HepG2 (cell line): ENCODE results near the gene LAMC1. TPM values are rescaled to one million over a fixed set of nuclear protein-coding genes. Genes with fewer than 3 reads are reported as not detected.

Experiments
- ATAC-seq: fragments of 200-7000 bp; cut with Tn5 transposase; 3 replicates; pipeline ENCODE4 v1.9.1; 2020; ENCODE audit warnings: mild to moderate bottlenecking, moderate library complexity
- BruUV-seq: library from RNA; stranded (reverse); fragments of 400-500 nt; replicated peaks from 2 replicates; lab custom pipeline; 2021; lab: Mats Ljungman, UMichigan
- CTCF ChIA-PET: fragments of 300-600 bp; formaldehyde crosslinking; extraction: SDS; loops from one replicate; lab custom pipeline; 2021; ENCODE audit warnings: low total read pairs, inconsistent platforms, low intra/inter-chr PET ratio; lab: Yijun Ruan, JAX
- POLR2A ChIA-PET: fragments of 350-600 bp; sonication (Branson Sonifier 250); formaldehyde crosslinking; loops from one replicate; lab custom pipeline; 2020; ENCODE audit warnings: antibody characterized with exemption, inconsistent platforms; lab: Yijun Ruan, JAX
- DNase-seq: peaks from one replicate; pipeline ENCODE4 v3.0.0-alpha.2; 2015; ENCODE audit warnings: low spot score
- FAIRE-seq: peaks from 3 replicates; lab custom pipeline; 2011; peaks lifted over from hg19 to GRCh38; lab: Jason Lieb, UNC
- H2AFZ ChIP-seq: one replicate; pipeline ENCODE4 v1.6.1; 2011; ENCODE audit warnings: low read length, inconsistent platforms
- H3K27ac ChIP-seq: fragments of 300-600 bp; 3 replicates; pipeline ENCODE4 v1.8.0; 2011; ENCODE audit warnings: mixed run types, mild to moderate bottlenecking, mixed read lengths, low read length, inconsistent platforms; ENCODE audit not compliant: insufficient read depth; ENCODE audit errors: extremely low read length
- H3K27me3 ChIP-seq, 2 experiments: fragments of 200-600 bp in 1 of 2; 2 replicates in 1 of 2; 3 replicates in 1 of 2; pipeline versions ENCODE4 v1.6.0 to v1.8.0; 2011; ENCODE audit warnings: low read length in 2 of 2, mild to moderate bottlenecking in 2 of 2, moderate library complexity in 2 of 2, inconsistent platforms in 1 of 2; ENCODE audit not compliant: insufficient read depth in 2 of 2, control insufficient read depth in 1 of 2
- H3K36me3 ChIP-seq, 2 experiments: fragments of 200-600 bp in 1 of 2; replicated peaks in 1 of 2; 2 replicates in 1 of 2; 3 replicates in 1 of 2; pipeline versions ENCODE4 v1.5.1 to v1.8.0; 2011; ENCODE audit warnings: low read length in 2 of 2, inconsistent platforms in 1 of 2; ENCODE audit not compliant: insufficient read depth in 2 of 2, control insufficient read depth in 1 of 2
- H3K4me1 ChIP-seq: 2 replicates; pipeline ENCODE4 v1.5.1; 2012; ENCODE audit warnings: low read length, inconsistent platforms; ENCODE audit not compliant: insufficient read depth
- H3K4me2 ChIP-seq: 2 replicates; pipeline ENCODE4 v1.6.0; 2011; ENCODE audit warnings: low read depth, low read length, inconsistent platforms
- H3K4me3 ChIP-seq, 3 experiments: fragments of 200-600 bp in 1 of 3; sonication (generic), shearing (Covaris generic) in 1 of 3; replicated peaks in 1 of 3; 2 replicates each; pipeline ENCODE4 v1.5.1; 2011 to 2016; ENCODE audit warnings: low read length in 3 of 3, inconsistent platforms in 2 of 3, low read depth in 2 of 3, mild to moderate bottlenecking in 2 of 3, control low read depth in 1 of 3, mixed read lengths in 1 of 3; ENCODE audit not compliant: insufficient read depth in 1 of 3
- H3K79me2 ChIP-seq: one replicate; pipeline ENCODE4 v1.6.1; 2011; ENCODE audit warnings: low read length, inconsistent platforms; ENCODE audit not compliant: insufficient read depth
- H3K9ac ChIP-seq: 2 replicates; pipeline ENCODE4 v1.6.0; 2011; ENCODE audit warnings: mild to moderate bottlenecking, low read depth, low read length, inconsistent platforms; ENCODE audit not compliant: insufficient read depth
- H3K9me3 ChIP-seq: 2 replicates; pipeline ENCODE4 v1.5.1; 2012; ENCODE audit warnings: mild to moderate bottlenecking, low read length
- H4K20me1 ChIP-seq: 2 replicates; pipeline ENCODE4 v1.6.0; 2011; ENCODE audit warnings: inconsistent platforms, mild to moderate bottlenecking, low read length, moderate library complexity; ENCODE audit not compliant: insufficient read depth
- MAF1 ChIP-seq: sonication (generic); formaldehyde crosslinking; IDR thresholded peaks from 2 replicates; pipeline ENCODE4 v1.5.0; 2020; ENCODE audit warnings: missing genetic modification reagents, borderline replicate concordance
- RFX3 ChIP-seq: IDR thresholded peaks from 2 replicates; pipeline ENCODE4 v1.6.1; 2016; ENCODE audit warnings: missing biosample characterization, missing genetic modification reagents
- SP2 ChIP-seq: sonication (generic); formaldehyde crosslinking; IDR thresholded peaks from 2 replicates; pipeline ENCODE4 v1.5.1; 2020; ENCODE audit warnings: mild to moderate bottlenecking, missing genetic modification reagents
- XRCC5 ChIP-seq: fragments of 200-400 bp; formaldehyde crosslinking; optimal IDR thresholded peaks from 2 replicates; pipeline ENCODE3; 2017; ENCODE audit warnings: mild to moderate bottlenecking, low read length
- ZFP36 ChIP-seq: fragments of 150-350 bp; IDR thresholded peaks from 2 replicates; pipeline ENCODE4 v1.6.1; 2018; ENCODE audit warnings: borderline replicate concordance, low read length, low read depth; ENCODE audit not compliant: partially characterized antibody
- WGBS: methylation state at CpG from one replicate; pipeline ENCODE4 v1.1.6; 2017; ENCODE audit warnings: low lambda C conversion rate; 5-methylcytosine and 5-hydroxymethylcytosine counted together
- in situ Hi-C: cut with HindIII; loops from 2 replicates; pipeline ENCODE4 v1.10.0; 2017; ENCODE audit warnings: low pct_unique_long_range_greater_than_20kb; ENCODE audit not compliant: extremely low pct_ligation_motif_present
- intact Hi-C: fragments of 100-400 bp; cut with micrococcal nuclease; formaldehyde crosslinking; loops from one replicate; pipeline ENCODE4 v1.10.0; 2022; ENCODE audit not compliant: unreplicated experiment
- polyA plus RNA-seq, 8 experiments: library from polyadenylated mRNA; depleted of rRNA in 3 of 8; stranded (reverse) in 7 of 8; unstranded in 1 of 8; fragments of >200 nt; fragmentation: Illumina TruSeq in 4 of 8; extraction: Trizol in 4 of 8; gene quantifications; 2 replicates each; pipeline versions ENCODE4 v1.2.1 to v1.2.3, GENCODE V29; 2011 to 2016; ENCODE audit warnings: low read depth in 4 of 8, missing spikeins in 1 of 8, mixed read lengths in 1 of 8; ENCODE audit not compliant: insufficient read depth in 1 of 8
- total RNA-seq, 5 experiments: library from RNA; depleted of rRNA; stranded (reverse); fragments of >200 nt; fragmentation: Illumina TruSeq; extraction: Trizol; gene quantifications; 2 replicates each; pipeline ENCODE4 v1.2.3, GENCODE V29; 2016; ENCODE audit warnings: low read depth in 1 of 5
- TF ChIP-seq, protein P1 (sequence below), 2 experiments: sonication (generic) in 1 of 2; formaldehyde crosslinking in 1 of 2; IDR thresholded peaks; 2 replicates each; pipeline versions ENCODE4 v1.4.0 to v1.6.1; 2016 to 2020; ENCODE audit warnings: borderline replicate concordance in 1 of 2, low read depth in 1 of 2, mild to moderate bottlenecking in 1 of 2, missing genetic modification reagents in 1 of 2
- TF ChIP-seq, protein P2 (sequence below): sonication (generic); formaldehyde crosslinking; IDR thresholded peaks from 2 replicates; pipeline ENCODE4; 2020; ENCODE audit warnings: missing genetic modification reagents, mild to moderate bottlenecking, borderline replicate concordance
- TF ChIP-seq, protein P3 (sequence below): sonication (generic); formaldehyde crosslinking; IDR thresholded peaks from 2 replicates; pipeline ENCODE4 v1.8.0; 2022; ENCODE audit warnings: mild to moderate bottlenecking, missing genetic modification reagents, moderate library complexity
- TF ChIP-seq, protein P4 (sequence below): IDR thresholded peaks from 2 replicates; pipeline ENCODE4 v1.6.1; 2016; ENCODE audit warnings: low read depth, missing genetic modification reagents, missing compliant biosample characterization

Gene LAMC1
- total and polyA plus RNA-seq, 2 of the 13 experiments (the other 11 are each of a cell fraction or from before 2014, with no cell fraction given), result 58.5 to 137 TPM

DNA sequence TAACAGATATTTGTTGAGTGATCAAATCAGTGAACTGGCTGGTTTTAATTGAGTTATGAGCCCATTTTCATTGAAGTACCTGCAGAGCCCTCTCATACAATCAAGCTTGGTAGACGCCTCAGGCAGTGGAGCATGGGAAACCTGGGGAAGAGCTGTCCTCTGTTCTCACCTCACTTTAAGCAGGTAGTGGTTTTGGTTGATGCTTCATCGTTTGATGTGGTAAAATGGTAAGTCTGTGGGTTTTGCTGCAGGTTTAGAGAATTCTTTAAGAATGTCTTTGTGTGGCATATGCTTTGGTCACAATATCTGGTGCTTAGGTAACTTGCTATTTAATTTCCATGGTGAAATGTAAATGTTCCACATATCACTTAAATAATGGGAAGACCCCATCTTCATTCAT, 10.0 kb downstream of the LAMC1 start (continued):
- TF ChIP-seq, protein P1, sequence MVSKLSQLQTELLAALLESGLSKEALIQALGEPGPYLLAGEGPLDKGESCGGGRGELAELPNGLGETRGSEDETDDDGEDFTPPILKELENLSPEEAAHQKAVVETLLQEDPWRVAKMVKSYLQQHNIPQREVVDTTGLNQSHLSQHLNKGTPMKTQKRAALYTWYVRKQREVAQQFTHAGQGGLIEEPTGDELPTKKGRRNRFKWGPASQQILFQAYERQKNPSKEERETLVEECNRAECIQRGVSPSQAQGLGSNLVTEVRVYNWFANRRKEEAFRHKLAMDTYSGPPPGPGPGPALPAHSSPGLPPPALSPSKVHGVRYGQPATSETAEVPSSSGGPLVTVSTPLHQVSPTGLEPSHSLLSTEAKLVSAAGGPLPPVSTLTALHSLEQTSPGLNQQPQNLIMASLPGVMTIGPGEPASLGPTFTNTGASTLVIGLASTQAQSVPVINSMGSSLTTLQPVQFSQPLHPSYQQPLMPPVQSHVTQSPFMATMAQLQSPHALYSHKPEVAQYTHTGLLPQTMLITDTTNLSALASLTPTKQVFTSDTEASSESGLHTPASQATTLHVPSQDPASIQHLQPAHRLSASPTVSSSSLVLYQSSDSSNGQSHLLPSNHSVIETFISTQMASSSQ (IDR thresholded peaks at IDR 0.05; ENCODE audit: low read depth), result no peak
- TF ChIP-seq, protein P1 (CRISPR knock-in tag; IDR thresholded peaks at IDR 0.05; ENCODE audit: borderline replicate concordance), result no peak
- TF ChIP-seq SP2, result no peak
- no peak for TF ChIP-seq ZFP36

DNA sequence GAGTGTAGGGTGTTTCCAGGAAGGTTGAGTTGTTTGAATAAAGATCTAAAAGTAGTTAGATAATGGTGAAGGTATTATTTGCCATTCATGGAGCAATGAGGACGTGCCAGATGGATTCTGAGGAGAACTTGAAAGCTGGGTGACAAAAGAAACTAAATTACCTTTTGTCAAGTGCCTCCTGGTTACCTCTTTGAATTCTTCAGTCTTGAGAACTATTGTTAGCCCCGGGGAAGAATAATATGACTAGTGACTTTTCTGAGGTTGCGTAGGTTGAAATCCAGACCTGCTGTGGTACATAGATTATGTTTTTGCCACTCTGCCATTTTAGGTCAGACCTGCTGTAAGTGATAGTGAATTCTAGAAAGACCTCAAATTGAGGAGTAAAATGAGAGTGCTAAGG, 11.5 kb downstream of the LAMC1 start:
- peaks cover 62% of the 10 kb centered on the region for H3K4me1 ChIP-seq
- TF ChIP-seq, protein P2, sequence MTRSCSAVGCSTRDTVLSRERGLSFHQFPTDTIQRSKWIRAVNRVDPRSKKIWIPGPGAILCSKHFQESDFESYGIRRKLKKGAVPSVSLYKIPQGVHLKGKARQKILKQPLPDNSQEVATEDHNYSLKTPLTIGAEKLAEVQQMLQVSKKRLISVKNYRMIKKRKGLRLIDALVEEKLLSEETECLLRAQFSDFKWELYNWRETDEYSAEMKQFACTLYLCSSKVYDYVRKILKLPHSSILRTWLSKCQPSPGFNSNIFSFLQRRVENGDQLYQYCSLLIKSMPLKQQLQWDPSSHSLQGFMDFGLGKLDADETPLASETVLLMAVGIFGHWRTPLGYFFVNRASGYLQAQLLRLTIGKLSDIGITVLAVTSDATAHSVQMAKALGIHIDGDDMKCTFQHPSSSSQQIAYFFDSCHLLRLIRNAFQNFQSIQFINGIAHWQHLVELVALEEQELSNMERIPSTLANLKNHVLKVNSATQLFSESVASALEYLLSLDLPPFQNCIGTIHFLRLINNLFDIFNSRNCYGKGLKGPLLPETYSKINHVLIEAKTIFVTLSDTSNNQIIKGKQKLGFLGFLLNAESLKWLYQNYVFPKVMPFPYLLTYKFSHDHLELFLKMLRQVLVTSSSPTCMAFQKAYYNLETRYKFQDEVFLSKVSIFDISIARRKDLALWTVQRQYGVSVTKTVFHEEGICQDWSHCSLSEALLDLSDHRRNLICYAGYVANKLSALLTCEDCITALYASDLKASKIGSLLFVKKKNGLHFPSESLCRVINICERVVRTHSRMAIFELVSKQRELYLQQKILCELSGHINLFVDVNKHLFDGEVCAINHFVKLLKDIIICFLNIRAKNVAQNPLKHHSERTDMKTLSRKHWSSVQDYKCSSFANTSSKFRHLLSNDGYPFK (CRISPR knock-in tag), result no peak
- TF ChIP-seq, protein P3, sequence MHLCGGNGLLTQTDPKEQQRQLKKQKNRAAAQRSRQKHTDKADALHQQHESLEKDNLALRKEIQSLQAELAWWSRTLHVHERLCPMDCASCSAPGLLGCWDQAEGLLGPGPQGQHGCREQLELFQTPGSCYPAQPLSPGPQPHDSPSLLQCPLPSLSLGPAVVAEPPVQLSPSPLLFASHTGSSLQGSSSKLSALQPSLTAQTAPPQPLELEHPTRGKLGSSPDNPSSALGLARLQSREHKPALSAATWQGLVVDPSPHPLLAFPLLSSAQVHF, result no peak
- TF ChIP-seq MAF1 (CRISPR knock-in tag) (no peak), RFX3 (no peak), XRCC5 (no peak)
- TF ChIP-seq, protein P4, sequence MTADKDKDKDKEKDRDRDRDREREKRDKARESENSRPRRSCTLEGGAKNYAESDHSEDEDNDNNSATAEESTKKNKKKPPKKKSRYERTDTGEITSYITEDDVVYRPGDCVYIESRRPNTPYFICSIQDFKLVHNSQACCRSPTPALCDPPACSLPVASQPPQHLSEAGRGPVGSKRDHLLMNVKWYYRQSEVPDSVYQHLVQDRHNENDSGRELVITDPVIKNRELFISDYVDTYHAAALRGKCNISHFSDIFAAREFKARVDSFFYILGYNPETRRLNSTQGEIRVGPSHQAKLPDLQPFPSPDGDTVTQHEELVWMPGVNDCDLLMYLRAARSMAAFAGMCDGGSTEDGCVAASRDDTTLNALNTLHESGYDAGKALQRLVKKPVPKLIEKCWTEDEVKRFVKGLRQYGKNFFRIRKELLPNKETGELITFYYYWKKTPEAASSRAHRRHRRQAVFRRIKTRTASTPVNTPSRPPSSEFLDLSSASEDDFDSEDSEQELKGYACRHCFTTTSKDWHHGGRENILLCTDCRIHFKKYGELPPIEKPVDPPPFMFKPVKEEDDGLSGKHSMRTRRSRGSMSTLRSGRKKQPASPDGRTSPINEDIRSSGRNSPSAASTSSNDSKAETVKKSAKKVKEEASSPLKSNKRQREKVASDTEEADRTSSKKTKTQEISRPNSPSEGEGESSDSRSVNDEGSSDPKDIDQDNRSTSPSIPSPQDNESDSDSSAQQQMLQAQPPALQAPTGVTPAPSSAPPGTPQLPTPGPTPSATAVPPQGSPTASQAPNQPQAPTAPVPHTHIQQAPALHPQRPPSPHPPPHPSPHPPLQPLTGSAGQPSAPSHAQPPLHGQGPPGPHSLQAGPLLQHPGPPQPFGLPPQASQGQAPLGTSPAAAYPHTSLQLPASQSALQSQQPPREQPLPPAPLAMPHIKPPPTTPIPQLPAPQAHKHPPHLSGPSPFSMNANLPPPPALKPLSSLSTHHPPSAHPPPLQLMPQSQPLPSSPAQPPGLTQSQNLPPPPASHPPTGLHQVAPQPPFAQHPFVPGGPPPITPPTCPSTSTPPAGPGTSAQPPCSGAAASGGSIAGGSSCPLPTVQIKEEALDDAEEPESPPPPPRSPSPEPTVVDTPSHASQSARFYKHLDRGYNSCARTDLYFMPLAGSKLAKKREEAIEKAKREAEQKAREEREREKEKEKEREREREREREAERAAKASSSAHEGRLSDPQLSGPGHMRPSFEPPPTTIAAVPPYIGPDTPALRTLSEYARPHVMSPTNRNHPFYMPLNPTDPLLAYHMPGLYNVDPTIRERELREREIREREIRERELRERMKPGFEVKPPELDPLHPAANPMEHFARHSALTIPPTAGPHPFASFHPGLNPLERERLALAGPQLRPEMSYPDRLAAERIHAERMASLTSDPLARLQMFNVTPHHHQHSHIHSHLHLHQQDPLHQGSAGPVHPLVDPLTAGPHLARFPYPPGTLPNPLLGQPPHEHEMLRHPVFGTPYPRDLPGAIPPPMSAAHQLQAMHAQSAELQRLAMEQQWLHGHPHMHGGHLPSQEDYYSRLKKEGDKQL (CRISPR knock-in tag), result no peak

More for the DNA sequence above, 11.5 kb downstream of the LAMC1 start:
- 90% methylated on average over 3 of the region's 3 CpGs for WGBS
- no peak overlapping the region for H3K9ac ChIP-seq
- H3K9me3 ChIP-seq, result no peaks in the 10 kb centered on the region
- ChIA-PET CTCF (no interaction called here), POLR2A (no interaction called here)
- H2AFZ ChIP-seq, result no peak overlapping the region
- ATAC-seq (no peak), DNase-seq (no peak), FAIRE-seq (no peak)
- in situ Hi-C loops (no loop called here), intact Hi-C loops (no loop called here)
- H3K4me3 ChIP-seq, result no peak overlapping the region
- BruUV-seq, result no TSS peak
- H3K4me2 ChIP-seq, result no peak overlapping the region
- peaks cover 82% of the 10 kb centered on the region for H3K79me2 ChIP-seq
- H4K20me1 ChIP-seq, result peaks cover 3% of the 10 kb centered on the region; the same call in 1 of the 2 replicates
- no peak overlapping the region for H3K27ac ChIP-seq
- H3K27me3 ChIP-seq, result no peaks in the 10 kb centered on the region
- no peaks in the 10 kb centered on the region; a peak in 1 of 5 replicates for H3K36me3 ChIP-seq
